Activated CD4-positive, alpha-beta T cell treated with anti-CD3 and anti-CD28 coated beads, Interleukin-2, Interleukin-6, amounts not matched to agents 100 ng/mL and 50 ng/mL, durations not matched to agents 16 hours and 8 hours (primary cell): Measurements from ENCODE around the gene MGARP.
"Not testable (repeated sequence)": the region's sequence is repeated elsewhere in the genome, so short reads cannot be mapped to it uniquely, and the experiment has no call there.

ENCODE experiments used
- DNase-seq: peaks from one replicate; pipeline ENCODE4 v3.0.0-alpha.2; 2020

MGARP gene

GRCh38 chr4:139295206-139295941 lies 15.3 kb upstream of the MGARP start:
- DNase-seq: peak; percentile 99

- DNase-seq: no peak
These were observed 6.2 kb upstream of the MGARP start for GRCh38 chr4:139286186-139286698.

- no peak for DNase-seq
These were observed 2.7 kb upstream of the MGARP start for GRCh38 chr4:139282721-139283075.

GRCh38 chr4:139282065-139282720 lies 2.2 kb upstream of the MGARP start:
- DNase-seq: no peak

- no peak for DNase-seq
These were observed 889 bp downstream of the MGARP start for GRCh38 chr4:139278912-139279759.

- DNase-seq: no peak
These were observed 1.5 kb downstream of the MGARP start for GRCh38 chr4:139278485-139278884.

- DNase-seq: no peak
These were observed 4.7 kb downstream of the MGARP start for GRCh38 chr4:139275281-139275735.

- DNase-seq: no peak
These were observed 5.2 kb downstream of the MGARP start for GRCh38 chr4:139274790-139275189.

GRCh38 chr4:139273835-139274234 lies 6.2 kb downstream of the MGARP start:
- no peak for DNase-seq

- DNase-seq: no peak
These were observed 12.7 kb downstream of the MGARP start for GRCh38 chr4:139267301-139267700.

- DNase-seq: peak; percentile 95
These were observed 13.3 kb downstream of the MGARP start for GRCh38 chr4:139266583-139267257.

- DNase-seq: no peak
These were observed 13.8 kb downstream of the MGARP start for GRCh38 chr4:139266208-139266582.

- no peak for DNase-seq
These were observed 14.4 kb downstream of the MGARP start for GRCh38 chr4:139265654-139266053.

- DNase-seq: no peak
These were observed 23.7 kb downstream of the MGARP start for GRCh38 chr4:139256349-139256748.

GRCh38 chr4:139255581-139255980 lies 24.4 kb downstream of the MGARP start:
- not testable (repeated sequence) for DNase-seq

GRCh38 chr4:139253713-139254112 lies 26.3 kb downstream of the MGARP start:
- DNase-seq: no peak

- no peak for DNase-seq
These were observed 27.0 kb downstream of the MGARP start for GRCh38 chr4:139253046-139253445.

- no peak for DNase-seq
These were observed 32.3 kb downstream of the MGARP start for GRCh38 chr4:139247700-139248238.

- DNase-seq: no peak
These were observed 32.8 kb downstream of the MGARP start for GRCh38 chr4:139247241-139247640.

- no peak for DNase-seq
These were observed 33.9 kb downstream of the MGARP start for GRCh38 chr4:139246166-139246565.

GRCh38 chr4:139245590-139245989 lies 34.4 kb downstream of the MGARP start:
- DNase-seq: no peak
